Measurements from ENCODE around the gene HMGCS2. TPM values are rescaled to one million over a fixed set of nuclear protein-coding genes. Genes with fewer than 3 reads are reported as not detected.
A peak's percentile ranks its signal among the peaks of the same experiment; 100 is the strongest.

HMGCS2 gene
- total and polyA plus RNA-seq, 2 donors (not counting 1 experiment from before 2014, with no cell fraction given) = not detected

DNA sequence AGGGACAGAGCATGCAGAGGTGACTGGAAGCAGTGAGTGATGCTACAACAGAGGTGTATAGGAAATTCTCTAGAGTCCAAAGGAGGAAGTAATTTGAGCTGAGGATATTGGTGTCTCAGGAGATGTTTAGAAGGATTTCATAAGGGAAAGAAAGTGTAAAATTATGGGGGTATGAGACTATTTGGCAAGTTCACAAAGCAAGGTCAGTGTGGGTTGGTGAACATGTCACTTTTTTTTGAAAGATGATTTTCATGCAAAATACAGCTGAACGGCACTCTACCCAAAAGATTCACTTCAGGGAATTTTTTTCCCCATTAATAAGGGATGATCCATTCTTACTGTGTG, 24.1 kb downstream of the HMGCS2 start:
- no peak for DNase-seq
- H3K9me3 ChIP-seq (ENCODE audit: control extremely low read depth in 1 of 3, control insufficient read depth in 2 of 3, insufficient read depth in 1 of 3, low read length in 2 of 3) = no peaks in the 10 kb centered on the region
- H3K4me3 ChIP-seq (ENCODE audit: control extremely low read depth in 1 of 5, extremely low read depth in 1 of 5, insufficient read depth in 1 of 5, low read depth in 2 of 5, low read length in 4 of 5) = no peak overlapping the region
- H3K4me1 ChIP-seq (ENCODE audit: control insufficient read depth in 2 of 2, insufficient read depth in 2 of 2, low read length in 2 of 2) = peaks cover 0 to 3% of the 10 kb centered on the region in 2 donors
- no peak for ATAC-seq (ENCODE audit: low read depth)
- H4K20me1 ChIP-seq (ENCODE audit: control insufficient read depth, insufficient read depth, low read length, poor library complexity, severe bottlenecking) = no peaks in the 10 kb centered on the region
- H3K4me1 Mint-ChIP-seq = peaks cover 4% of the 10 kb centered on the region
- H2AFZ ChIP-seq (ENCODE audit: insufficient read depth, low read depth, low read length, poor library complexity, severe bottlenecking) = no peak overlapping the region
- H3K27ac Mint-ChIP-seq = no peak overlapping the region
- no peak overlapping the region for H3K4me3 Mint-ChIP-seq
- no peaks in the 10 kb centered on the region for H3K9me3 Mint-ChIP-seq (ENCODE audit: insufficient read depth)
- H3K27me3 ChIP-seq (replicated peaks in 1 of 4; ENCODE audit: control extremely low read depth in 1 of 4, control insufficient read depth in 3 of 4, insufficient read depth in 4 of 4, low read length in 3 of 4) = no peaks in the 10 kb centered on the region
- no peak overlapping the region for H3K9ac ChIP-seq (ENCODE audit: low read length)
- POLR2A ChIA-PET = no interaction called here
- intact Hi-C loops (cut with micrococcal nuclease) = loop anchor here (1.0 kb wide), 1 partner anchor 69 kb away; no protein-coding TSS in a partner anchor
- no peak overlapping the region for H3K4me2 ChIP-seq (replicated peaks; ENCODE audit: low read depth, low read length, poor library complexity, severe bottlenecking)
- H3K79me2 ChIP-seq (ENCODE audit: control insufficient read depth, insufficient read depth, low read length) = no peaks in the 10 kb centered on the region
- no peaks in the 10 kb centered on the region for H3K36me3 ChIP-seq (replicated peaks in 1 of 2; ENCODE audit: control extremely low read depth in 1 of 2, control insufficient read depth in 1 of 2, extremely low read depth in 1 of 2, insufficient read depth in 2 of 2, low read length in 1 of 2)
- peaks cover 6% of the 10 kb centered on the region for H3K27me3 Mint-ChIP-seq
- no peak for TF ChIP-seq CTCF (IDR thresholded peaks at IDR 0.05)
- TF ChIP-seq EZH2 (IDR thresholded peaks at IDR 0.05; ENCODE audit: borderline replicate concordance, insufficient read depth, low read depth, low read length, poor library complexity, severe bottlenecking) = no peak
- H3K27ac ChIP-seq (ENCODE audit: low read length in 2 of 2) = no peak overlapping the region
- CTCF ChIA-PET = interaction anchor here (1.0 to 3.6 kb wide), 8 partner anchors 9 to 38 kb away, joined by 3 to 21 read pairs (median 6); partner anchors contain the start of gene HMGCS2
- WGBS (ENCODE audit: insufficient coverage) = no CpG with 5 or more reads among the region's 1 CpG

DNA sequence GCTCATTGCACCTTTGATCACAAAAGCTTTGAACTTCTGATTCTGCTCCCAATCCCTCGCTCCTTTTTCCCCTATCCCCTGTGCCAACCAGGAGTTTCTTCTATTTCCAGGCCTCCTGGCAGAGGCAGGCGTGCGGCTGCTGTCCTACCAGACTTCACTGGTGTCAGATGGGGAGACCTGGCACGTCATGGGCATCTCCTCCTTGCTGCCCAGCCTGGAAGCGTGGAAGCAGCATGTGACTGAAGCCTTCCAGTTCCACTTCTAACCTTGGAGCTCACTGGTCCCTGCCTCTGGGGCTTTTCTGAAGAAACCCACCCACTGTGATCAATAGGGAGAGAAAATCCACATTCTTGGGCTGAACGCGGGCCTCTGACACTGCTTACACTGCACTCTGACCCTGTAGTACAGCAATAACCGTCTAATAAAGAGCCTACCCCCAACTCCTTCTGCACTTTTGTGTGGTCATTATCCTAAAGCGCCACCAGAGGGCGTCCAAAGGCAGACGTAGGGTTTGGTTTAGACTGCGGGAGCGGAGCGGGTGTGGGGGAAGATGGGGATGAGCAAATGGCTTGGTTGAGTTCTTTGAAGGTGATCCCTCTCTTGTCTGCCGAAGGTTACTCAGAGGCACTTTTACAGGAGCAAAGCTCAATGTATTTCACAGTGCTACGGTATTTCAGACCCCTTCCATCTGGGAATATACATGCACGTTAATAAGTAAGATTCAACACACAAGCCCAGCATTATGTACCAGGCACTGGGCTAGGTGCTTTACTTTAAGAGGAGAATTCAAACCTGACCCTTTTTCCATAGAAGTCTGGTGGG, 24.7 kb downstream of the HMGCS2 start:
- Histone ChIP-seq H3K27ac (ENCODE audit: low read length in 2 of 2) (no peak overlapping the region), H3K4me2 (replicated peaks; ENCODE audit: low read depth, low read length, poor library complexity, severe bottlenecking) (no peak overlapping the region), H3K9me3 (ENCODE audit: control extremely low read depth in 1 of 3, control insufficient read depth in 2 of 3, insufficient read depth in 1 of 3, low read length in 2 of 3) (no peaks in the 10 kb centered on the region), H3K9ac (ENCODE audit: low read length) (no peak overlapping the region), H3K27me3 (replicated peaks in 1 of 4; ENCODE audit: control extremely low read depth in 1 of 4, control insufficient read depth in 3 of 4, insufficient read depth in 4 of 4, low read length in 3 of 4) (no peaks in the 10 kb centered on the region), H4K20me1 (ENCODE audit: control insufficient read depth, insufficient read depth, low read length, poor library complexity, severe bottlenecking) (no peaks in the 10 kb centered on the region), H3K4me1 (ENCODE audit: control insufficient read depth in 2 of 2, insufficient read depth in 2 of 2, low read length in 2 of 2) (peaks cover 0 to 3% of the 10 kb centered on the region in 2 donors), H2AFZ (ENCODE audit: insufficient read depth, low read depth, low read length, poor library complexity, severe bottlenecking) (peak overlapping the region; percentile 19), H3K4me3 (ENCODE audit: control extremely low read depth in 1 of 5, extremely low read depth in 1 of 5, insufficient read depth in 1 of 5, low read depth in 2 of 5, low read length in 4 of 5) (no peak overlapping the region), H3K79me2 (ENCODE audit: control insufficient read depth, insufficient read depth, low read length) (no peaks in the 10 kb centered on the region), H3K36me3 (replicated peaks in 1 of 2; ENCODE audit: control extremely low read depth in 1 of 2, control insufficient read depth in 1 of 2, extremely low read depth in 1 of 2, insufficient read depth in 2 of 2, low read length in 1 of 2) (no peaks in the 10 kb centered on the region)
- Mint-ChIP-seq H3K4me1 (peaks cover 4% of the 10 kb centered on the region), H3K9me3 (ENCODE audit: insufficient read depth) (no peaks in the 10 kb centered on the region), H3K27me3 (peaks cover 6% of the 10 kb centered on the region), H3K4me3 (no peak overlapping the region), H3K27ac (no peak overlapping the region)
- ATAC-seq (ENCODE audit: low read depth) (peak; percentile 57), DNase-seq (peak; percentile 55)
- WGBS (ENCODE audit: insufficient coverage) = 73% methylated on average over 6 of the region's 17 CpGs
- ChIA-PET CTCF (interaction anchor here (1.0 to 3.6 kb wide), 13 partner anchors 8 to 90 kb away, joined by 3 to 21 read pairs (median 4); partner anchors contain the start of gene HMGCS2), POLR2A (no interaction called here)
- TF ChIP-seq EZH2 (IDR thresholded peaks at IDR 0.05; ENCODE audit: borderline replicate concordance, insufficient read depth, low read depth, low read length, poor library complexity, severe bottlenecking) (no peak), CTCF (IDR thresholded peaks at IDR 0.05) (peak; percentile 87)
- intact Hi-C loops (cut with micrococcal nuclease) = loop anchor here (1.0 kb wide), 1 partner anchor 69 kb away; no protein-coding TSS in a partner anchor
